B cell (primary cell): ENCODE results near the gene BTBD10. TPM values are rescaled to one million over a fixed set of nuclear protein-coding genes. Genes with fewer than 3 reads are reported as not detected.

Experiments
- ATAC-seq: fragments of 200-7000 bp; cut with Tn5 transposase; one replicate; pipeline ENCODE4 v1.10.0; 2021; ENCODE audit warnings: low read depth, mild to moderate bottlenecking, moderate number of reproducible peaks, moderate library complexity
- CTCF ChIA-PET: fragments of 350-600 bp; sonication (Branson Sonifier 250); formaldehyde crosslinking; loops from one replicate; lab custom pipeline; 2021; ENCODE audit warnings: antibody characterized with exemption, inconsistent platforms; lab: Charles Lee
- POLR2A ChIA-PET: fragments of 350-600 bp; sonication (Branson Sonifier 250); formaldehyde crosslinking; loops from one replicate; lab custom pipeline; 2021; ENCODE audit warnings: antibody characterized with exemption; lab: Charles Lee
- DNase-seq: peaks from one replicate; pipeline ENCODE4 v3.0.0; 2013
- H2AFZ ChIP-seq: 2 replicates; pipeline ENCODE4 v1.6.1; 2012; ENCODE audit warnings: mild to moderate bottlenecking, low read depth, low read length; ENCODE audit not compliant: insufficient read depth, poor library complexity, severe bottlenecking
- H3K27ac ChIP-seq, 2 donors: 1 replicate in 1 of 2; 2 replicates in 1 of 2; pipeline ENCODE4 v1.5.1; 2012 to 2013; ENCODE audit warnings: low read length in 2 of 2, mild to moderate bottlenecking in 2 of 2, moderate library complexity in 1 of 2
- H3K27me3 ChIP-seq, 4 experiments: fragments of 200-600 bp in 1 of 4; sonication (generic) in 1 of 4; replicated peaks in 1 of 4; 1 replicate in 2 of 4; 2 replicates in 2 of 4; pipeline versions ENCODE4 v1.6.1 to v1.7.0; 2013 to 2016; ENCODE audit warnings: low read length in 3 of 4, mild to moderate bottlenecking in 2 of 4, mixed read lengths in 1 of 4, moderate library complexity in 1 of 4; ENCODE audit not compliant: insufficient read depth in 4 of 4, control insufficient read depth in 3 of 4; ENCODE audit errors: control extremely low read depth in 1 of 4
- H3K36me3 ChIP-seq, 2 experiments: replicated peaks in 1 of 2; 1 replicate in 1 of 2; 2 replicates in 1 of 2; pipeline versions ENCODE4 v1.6.1 to v1.7.1; 2013; ENCODE audit warnings: low read length in 1 of 2; ENCODE audit not compliant: insufficient read depth in 2 of 2, control insufficient read depth in 1 of 2; ENCODE audit errors: control extremely low read depth in 1 of 2, extremely low read depth in 1 of 2
- H3K4me1 ChIP-seq, 2 donors: fragments of 200-600 bp in 1 of 2; sonication (generic) in 1 of 2; 1 replicate in 1 of 2; 2 replicates in 1 of 2; pipeline versions ENCODE4 v1.5.1 to v1.6.1; 2013 to 2017; ENCODE audit warnings: low read length in 2 of 2; ENCODE audit not compliant: control insufficient read depth in 2 of 2, insufficient read depth in 2 of 2
- H3K4me2 ChIP-seq: replicated peaks from 2 replicates; pipeline ENCODE3; 2012; ENCODE audit warnings: mild to moderate bottlenecking, low read depth, low read length; ENCODE audit not compliant: poor library complexity, severe bottlenecking
- H3K4me3 ChIP-seq, 5 experiments: fragments of 200-600 bp in 1 of 5; sonication (generic) in 1 of 5; 1 replicate in 3 of 5; 2 replicates in 2 of 5; pipeline versions ENCODE4 v1.5.1 to v1.7.0; 2011 to 2016; ENCODE audit warnings: low read length in 4 of 5, mild to moderate bottlenecking in 4 of 5, low read depth in 2 of 5, control low read depth in 1 of 5, moderate library complexity in 1 of 5; ENCODE audit not compliant: insufficient read depth in 1 of 5; ENCODE audit errors: control extremely low read depth in 1 of 5, extremely low read depth in 1 of 5
- H3K79me2 ChIP-seq: fragments of 200-600 bp; sonication (generic); one replicate; pipeline ENCODE4 v1.6.0; 2016; ENCODE audit warnings: low read length; ENCODE audit not compliant: control insufficient read depth, insufficient read depth
- H3K9ac ChIP-seq: fragments of 200-600 bp; sonication (generic); 2 replicates; pipeline ENCODE4 v1.6.1; 2017; ENCODE audit warnings: mild to moderate bottlenecking, low read length, moderate library complexity
- H3K9me3 ChIP-seq, 3 donors: one replicate each; pipeline versions ENCODE4 v1.6.1 to v1.7.1; 2013; ENCODE audit warnings: low read length in 2 of 3; ENCODE audit not compliant: control insufficient read depth in 2 of 3, insufficient read depth in 1 of 3; ENCODE audit errors: control extremely low read depth in 1 of 3
- H4K20me1 ChIP-seq: 2 replicates; pipeline ENCODE4 v1.6.0; 2012; ENCODE audit warnings: mild to moderate bottlenecking, low read length; ENCODE audit not compliant: insufficient read depth, control insufficient read depth, poor library complexity, severe bottlenecking
- H3K27ac Mint-ChIP-seq: one replicate; pipeline ENCODE4 v1.8.0; 2021; ENCODE audit warnings: mixed read lengths
- H3K27me3 Mint-ChIP-seq: one replicate; pipeline ENCODE4 v1.8.0; 2021; ENCODE audit warnings: mixed read lengths
- H3K4me1 Mint-ChIP-seq: one replicate; pipeline ENCODE4 v1.8.0; 2021; ENCODE audit warnings: mixed read lengths
- H3K4me3 Mint-ChIP-seq: one replicate; pipeline ENCODE4 v1.8.0; 2021; ENCODE audit warnings: mixed read lengths
- H3K9me3 Mint-ChIP-seq: one replicate; pipeline ENCODE4 v1.8.0; 2022; ENCODE audit warnings: mixed read lengths; ENCODE audit not compliant: insufficient read depth
- EZH2 ChIP-seq: IDR thresholded peaks from 2 replicates; pipeline ENCODE4 v1.6.1; 2012; ENCODE audit warnings: borderline replicate concordance, low read depth, mild to moderate bottlenecking, moderate library complexity, low read length; ENCODE audit not compliant: insufficient read depth, poor library complexity, severe bottlenecking
- WGBS: methylation state at CpG from one replicate; pipeline ENCODE4 v1.1.5; 2013; ENCODE audit warnings: missing lambda C conversion rate; ENCODE audit not compliant: insufficient coverage; 5-methylcytosine and 5-hydroxymethylcytosine counted together
- intact Hi-C: fragments of 100-400 bp; cut with micrococcal nuclease; formaldehyde crosslinking; loops from one replicate; pipeline ENCODE4 v1.10.0; 2022
- polyA plus RNA-seq: library from polyadenylated mRNA; depleted of rRNA; stranded (reverse); fragments of >200 nt; gene quantifications from 2 replicates; pipeline ENCODE4 v1.2.3, GENCODE V29; 2012
- total RNA-seq, 2 donors: library from RNA; stranded (reverse); fragments of 120-200 nt in 1 of 2; gene quantifications; 1 replicate in 1 of 2; 2 replicates in 1 of 2; pipeline versions ENCODE4 v1.2.3 to v1.2.4, GENCODE V29; 2013 to 2022
- TF ChIP-seq, protein P1 (sequence below): fragments of 200-600 bp; IDR thresholded peaks from one replicate; pipeline ENCODE4 v1.8.0; 2022; ENCODE audit warnings: antibody characterized with exemption, mild to moderate bottlenecking

Gene BTBD10
- total and polyA plus RNA-seq, 2 donors (not counting 1 experiment from before 2014, with no cell fraction given) = 8.2 to 19.6 TPM

DNA sequence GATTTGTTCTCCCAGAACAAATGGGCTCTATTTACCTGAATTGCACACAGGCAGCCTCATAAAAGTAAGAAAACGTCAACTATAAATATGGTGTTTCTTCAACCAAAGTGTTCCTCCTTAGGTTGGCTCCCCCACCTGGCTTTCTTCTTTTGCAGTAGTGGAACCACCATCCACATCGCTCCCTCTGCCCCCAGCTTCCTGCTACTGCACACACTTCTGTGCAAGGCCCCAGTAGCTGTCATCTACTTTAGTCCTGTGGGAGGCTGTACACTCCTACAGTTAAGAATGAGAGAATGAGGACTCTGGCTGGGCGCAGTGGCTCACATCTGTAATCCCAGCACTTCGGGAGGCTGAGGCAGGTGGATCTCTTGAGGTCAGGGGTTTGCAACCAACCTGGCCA, 95.9 kb downstream of the BTBD10 start:
- H3K4me2 ChIP-seq = no peak overlapping the region
- CTCF ChIA-PET = interaction anchor here (0.8 to 0.9 kb wide), 2 partner anchors 11 to 18 kb away, joined by 3 read pairs; no protein-coding TSS in a partner anchor
- H3K36me3 ChIP-seq = peaks cover 1 to 66% of the 10 kb centered on the region in 2 experiments
- no peak overlapping the region for H3K27ac ChIP-seq
- Mint-ChIP-seq H3K9me3 (no peaks in the 10 kb centered on the region), H3K27me3 (no peaks in the 10 kb centered on the region), H3K4me1 (no peaks in the 10 kb centered on the region), H3K4me3 (no peak overlapping the region), H3K27ac (no peak overlapping the region)
- no peaks in the 10 kb centered on the region for H4K20me1 ChIP-seq
- no peaks in the 10 kb centered on the region for H3K79me2 ChIP-seq
- H3K27me3 ChIP-seq = no peaks in the 10 kb centered on the region
- 73% methylated on average over 3 of the region's 4 CpGs for WGBS
- TF ChIP-seq, protein P1, sequence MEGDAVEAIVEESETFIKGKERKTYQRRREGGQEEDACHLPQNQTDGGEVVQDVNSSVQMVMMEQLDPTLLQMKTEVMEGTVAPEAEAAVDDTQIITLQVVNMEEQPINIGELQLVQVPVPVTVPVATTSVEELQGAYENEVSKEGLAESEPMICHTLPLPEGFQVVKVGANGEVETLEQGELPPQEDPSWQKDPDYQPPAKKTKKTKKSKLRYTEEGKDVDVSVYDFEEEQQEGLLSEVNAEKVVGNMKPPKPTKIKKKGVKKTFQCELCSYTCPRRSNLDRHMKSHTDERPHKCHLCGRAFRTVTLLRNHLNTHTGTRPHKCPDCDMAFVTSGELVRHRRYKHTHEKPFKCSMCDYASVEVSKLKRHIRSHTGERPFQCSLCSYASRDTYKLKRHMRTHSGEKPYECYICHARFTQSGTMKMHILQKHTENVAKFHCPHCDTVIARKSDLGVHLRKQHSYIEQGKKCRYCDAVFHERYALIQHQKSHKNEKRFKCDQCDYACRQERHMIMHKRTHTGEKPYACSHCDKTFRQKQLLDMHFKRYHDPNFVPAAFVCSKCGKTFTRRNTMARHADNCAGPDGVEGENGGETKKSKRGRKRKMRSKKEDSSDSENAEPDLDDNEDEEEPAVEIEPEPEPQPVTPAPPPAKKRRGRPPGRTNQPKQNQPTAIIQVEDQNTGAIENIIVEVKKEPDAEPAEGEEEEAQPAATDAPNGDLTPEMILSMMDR = no peak
- no peak for TF ChIP-seq EZH2
- no peak overlapping the region for H2AFZ ChIP-seq
- H3K4me1 ChIP-seq = no peaks in the 10 kb centered on the region
- ATAC-seq (no peak), DNase-seq (no peak)
- H3K4me3 ChIP-seq = no peak overlapping the region
- intact Hi-C loops = no loop called here
- H3K9ac ChIP-seq = no peak overlapping the region
- POLR2A ChIA-PET = no interaction called here
- H3K9me3 ChIP-seq = no peaks in the 10 kb centered on the region

DNA sequence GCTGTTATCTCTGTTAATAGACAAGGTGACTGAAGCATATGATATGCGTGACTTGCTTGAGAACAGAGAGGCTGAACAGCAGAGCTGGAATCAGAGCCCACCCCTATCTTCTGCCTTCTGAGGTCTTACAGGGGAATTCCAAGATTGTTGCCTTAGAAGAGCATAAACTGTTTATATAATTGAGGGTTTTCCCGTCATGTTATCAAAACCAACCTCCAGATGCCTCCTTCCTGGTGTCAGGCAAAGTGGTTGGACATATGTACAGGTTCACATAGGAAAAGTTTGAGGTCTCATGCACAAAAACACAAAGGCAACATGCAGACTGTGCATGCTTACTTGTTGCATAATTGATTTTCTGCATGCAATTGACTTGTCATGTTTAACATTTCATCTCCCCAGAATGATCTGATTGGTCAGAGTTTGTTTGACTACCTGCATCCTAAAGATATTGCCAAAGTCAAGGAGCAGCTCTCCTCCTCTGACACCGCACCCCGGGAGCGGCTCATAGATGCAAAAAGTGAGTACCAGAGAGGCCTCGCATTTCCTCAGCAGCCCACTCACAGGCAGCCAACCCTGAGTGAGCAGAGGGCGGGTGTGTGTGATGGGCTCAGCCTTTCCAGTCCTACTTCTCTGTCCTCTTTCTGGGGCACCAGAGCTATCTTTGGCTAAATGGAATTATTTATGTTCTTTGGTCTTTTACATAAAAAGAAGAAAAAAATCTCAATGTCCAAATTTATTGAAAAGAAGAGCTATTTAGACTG, 96.6 kb downstream of the BTBD10 start:
- H3K4me2 ChIP-seq = no peak overlapping the region
- TF ChIP-seq, protein P1 = no peak
- TF ChIP-seq EZH2 = no peak
- ATAC-seq = no peak
- no peak overlapping the region for H3K9ac ChIP-seq
- Mint-ChIP-seq H3K4me1 (no peaks in the 10 kb centered on the region), H3K27ac (no peak overlapping the region), H3K9me3 (no peaks in the 10 kb centered on the region), H3K27me3 (no peaks in the 10 kb centered on the region), H3K4me3 (no peak overlapping the region)
- POLR2A ChIA-PET = no interaction called here
- intact Hi-C loops = no loop called here
- H3K79me2 ChIP-seq = no peaks in the 10 kb centered on the region
- H3K27me3 ChIP-seq = no peaks in the 10 kb centered on the region
- DNase-seq = no peak
- no peaks in the 10 kb centered on the region for H3K9me3 ChIP-seq
- no peak overlapping the region for H3K4me3 ChIP-seq
- no peak overlapping the region for H3K27ac ChIP-seq
- CTCF ChIA-PET = interaction anchor here (0.8 kb wide), 1 partner anchor 19 kb away, joined by 3 read pairs; no protein-coding TSS in a partner anchor
- H4K20me1 ChIP-seq = no peaks in the 10 kb centered on the region
- no peak overlapping the region for H2AFZ ChIP-seq
- H3K36me3 ChIP-seq = peaks cover 1 to 62% of the 10 kb centered on the region in 2 experiments
- no peaks in the 10 kb centered on the region for H3K4me1 ChIP-seq
- no CpG with 5 or more reads among the region's 7 CpGs for WGBS
